ENCODE results near the gene OPN1MW2.
"Not testable (repeated sequence)": the region's sequence is repeated elsewhere in the genome, so short reads cannot be mapped to it uniquely, and the experiment has no call there.

DNA sequence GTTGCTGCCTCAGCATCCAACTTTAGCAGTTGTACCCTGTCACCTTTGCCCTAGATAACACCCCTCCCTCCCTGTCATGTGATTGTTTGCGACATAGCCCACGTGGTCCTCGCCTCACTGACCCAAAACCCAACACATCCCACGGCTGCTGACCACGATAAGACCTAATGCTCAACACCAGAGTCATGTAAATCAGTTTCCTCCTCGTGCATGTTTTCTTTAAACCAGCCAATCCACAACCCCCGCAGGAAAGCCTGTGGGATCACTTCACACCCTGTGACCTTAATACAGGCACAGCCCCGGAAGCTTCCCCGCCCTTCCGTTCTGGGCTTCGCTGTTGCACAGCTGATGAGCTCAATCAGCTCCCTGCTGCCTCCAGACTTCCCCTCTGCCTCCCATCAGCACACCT is 47.0 kb upstream of the OPN1MW2 start:
- TF ChIP-seq, protein P1, sequence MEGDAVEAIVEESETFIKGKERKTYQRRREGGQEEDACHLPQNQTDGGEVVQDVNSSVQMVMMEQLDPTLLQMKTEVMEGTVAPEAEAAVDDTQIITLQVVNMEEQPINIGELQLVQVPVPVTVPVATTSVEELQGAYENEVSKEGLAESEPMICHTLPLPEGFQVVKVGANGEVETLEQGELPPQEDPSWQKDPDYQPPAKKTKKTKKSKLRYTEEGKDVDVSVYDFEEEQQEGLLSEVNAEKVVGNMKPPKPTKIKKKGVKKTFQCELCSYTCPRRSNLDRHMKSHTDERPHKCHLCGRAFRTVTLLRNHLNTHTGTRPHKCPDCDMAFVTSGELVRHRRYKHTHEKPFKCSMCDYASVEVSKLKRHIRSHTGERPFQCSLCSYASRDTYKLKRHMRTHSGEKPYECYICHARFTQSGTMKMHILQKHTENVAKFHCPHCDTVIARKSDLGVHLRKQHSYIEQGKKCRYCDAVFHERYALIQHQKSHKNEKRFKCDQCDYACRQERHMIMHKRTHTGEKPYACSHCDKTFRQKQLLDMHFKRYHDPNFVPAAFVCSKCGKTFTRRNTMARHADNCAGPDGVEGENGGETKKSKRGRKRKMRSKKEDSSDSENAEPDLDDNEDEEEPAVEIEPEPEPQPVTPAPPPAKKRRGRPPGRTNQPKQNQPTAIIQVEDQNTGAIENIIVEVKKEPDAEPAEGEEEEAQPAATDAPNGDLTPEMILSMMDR (conservative IDR thresholded peaks at IDR 0.05; ENCODE audit: low read length) = not testable (repeated sequence)
- TF ChIP-seq EZH2phosphoT487 (IDR thresholded peaks at IDR 0.05; ENCODE audit: borderline replicate concordance) = not testable (repeated sequence)

Measured in Loucy (cell line).